GM23338 (cell line): ENCODE measurements around the gene ADGRD1. TPM values are rescaled to one million over a fixed set of nuclear protein-coding genes. Genes with fewer than 3 reads are reported as not detected.

ENCODE experiments used
- ATAC-seq: fragments of 200-7000 bp; cut with Tn5 transposase; 3 replicates; pipeline ENCODE4 v1.9.1; 2020
- DNase-seq: peaks from one replicate; pipeline ENCODE4 v3.0.0-alpha.2; 2015; ENCODE audit warnings: low spot score
- H2AFZ ChIP-seq: fragments of 200-600 bp; sonication (generic); 2 replicates; pipeline ENCODE4 v1.8.0; 2016; ENCODE audit warnings: antibody characterized with exemption, mild to moderate bottlenecking, moderate library complexity
- H3F3A ChIP-seq: fragments of 200-600 bp; sonication (generic); replicated peaks from 2 replicates; pipeline ENCODE4 v1.8.0; 2017; ENCODE audit warnings: antibody characterized with exemption, mixed run types, low read depth
- H3K27ac ChIP-seq: fragments of 200-600 bp; sonication (generic); 2 replicates; pipeline ENCODE4 v1.6.1; 2016; ENCODE audit warnings: low read depth
- H3K27me3 ChIP-seq: fragments of 200-600 bp; sonication (generic); 2 replicates; pipeline ENCODE4 v1.8.0; 2016; ENCODE audit warnings: mild to moderate bottlenecking, mixed run types, moderate library complexity; ENCODE audit not compliant: insufficient read depth
- H3K36me3 ChIP-seq: fragments of 200-600 bp; sonication (generic); 2 replicates; pipeline ENCODE4 v1.8.0; 2016; ENCODE audit warnings: mild to moderate bottlenecking; ENCODE audit not compliant: insufficient read depth
- H3K4me1 ChIP-seq: fragments of 200-600 bp; sonication (generic); 2 replicates; pipeline ENCODE4 v1.8.0; 2016; ENCODE audit warnings: mild to moderate bottlenecking, moderate library complexity; ENCODE audit not compliant: insufficient read depth
- H3K4me2 ChIP-seq: fragments of 200-600 bp; sonication (generic); 2 replicates; pipeline ENCODE4 v1.7.1; 2017; ENCODE audit warnings: mixed run types
- H3K4me3 ChIP-seq: fragments of 200-600 bp; sonication (generic); 2 replicates; pipeline ENCODE4 v1.6.1; 2016; ENCODE audit warnings: mixed run types
- H3K79me2 ChIP-seq: fragments of 200-600 bp; sonication (generic); replicated peaks from 2 replicates; pipeline ENCODE4 v1.8.0; 2017; ENCODE audit warnings: mild to moderate bottlenecking; ENCODE audit not compliant: insufficient read depth
- H3K9me2 ChIP-seq: fragments of 200-600 bp; sonication (generic); 2 replicates; pipeline ENCODE4 v1.8.0; 2017; ENCODE audit not compliant: insufficient read depth
- H4K20me1 ChIP-seq: fragments of 200-600 bp; sonication (generic); replicated peaks from 2 replicates; pipeline ENCODE4 v1.8.0; 2017; ENCODE audit warnings: mild to moderate bottlenecking; ENCODE audit not compliant: insufficient read depth
- H3K27ac Mint-ChIP-seq: 2 replicates; pipeline ENCODE4 v1.8.0; 2020; ENCODE audit warnings: inconsistent platforms, mild to moderate bottlenecking, moderate library complexity, mixed read lengths
- H3K27me3 Mint-ChIP-seq: 3 replicates; pipeline ENCODE4 v1.8.0; 2022; ENCODE audit warnings: low read depth, mild to moderate bottlenecking, moderate library complexity, mixed read lengths, inconsistent platforms; ENCODE audit not compliant: insufficient read depth, poor library complexity
- H3K36me3 Mint-ChIP-seq: 3 replicates; pipeline ENCODE4 v1.8.0; 2021; ENCODE audit warnings: low read depth, mild to moderate bottlenecking, inconsistent platforms, moderate library complexity, mixed read lengths
- H3K4me1 Mint-ChIP-seq: 3 replicates; pipeline ENCODE4 v1.8.0; 2020; ENCODE audit warnings: mild to moderate bottlenecking, inconsistent platforms, mixed read lengths
- H3K4me3 Mint-ChIP-seq: 3 replicates; pipeline ENCODE4 v1.8.0; 2021; ENCODE audit warnings: moderate library complexity, mild to moderate bottlenecking, inconsistent platforms, mixed read lengths
- H3K9me3 Mint-ChIP-seq: 3 replicates; pipeline ENCODE4 v1.8.0; 2020; ENCODE audit warnings: moderate library complexity, mild to moderate bottlenecking, inconsistent platforms, mixed read lengths
- CREB1 ChIP-seq: fragments of 250-450 bp; sonication (Bioruptor Pico); IDR thresholded peaks from 2 replicates; pipeline ENCODE4 v1.5.0; 2020; ENCODE audit warnings: low read depth, mild to moderate bottlenecking, moderate library complexity
- CTCF ChIP-seq, 2 experiments: fragments of 200-600 bp in 1 of 2; sonication (generic) in 1 of 2; conservative IDR thresholded peaks; 2 replicates each; pipeline versions ENCODE4 v1.5.1 to v1.6.1; 2016 to 2017; ENCODE audit warnings: antibody characterized with exemption in 2 of 2, low read depth in 2 of 2, mild to moderate bottlenecking in 2 of 2, moderate library complexity in 1 of 2
- EZH2 ChIP-seq: fragments of 200-600 bp; sonication (generic); IDR thresholded peaks from one replicate; pipeline ENCODE4 v1.8.0; 2017; ENCODE audit warnings: antibody characterized with exemption, mild to moderate bottlenecking, low read depth; ENCODE audit not compliant: unreplicated experiment
- EZH2phosphoT487 ChIP-seq: fragments of 200-600 bp; sonication (generic); IDR thresholded peaks from one replicate; pipeline ENCODE4 v1.8.1; 2018; ENCODE audit warnings: antibody characterized with exemption; ENCODE audit not compliant: unreplicated experiment
- JUNB ChIP-seq: IDR thresholded peaks from one replicate; pipeline ENCODE4 v1.6.1; 2016; ENCODE audit warnings: antibody characterized with exemption; ENCODE audit not compliant: unreplicated experiment
- NANOG ChIP-seq: IDR thresholded peaks from 2 replicates; pipeline ENCODE4 v1.6.1; 2016; ENCODE audit warnings: antibody characterized with exemption, borderline replicate concordance
- POLR2AphosphoS5 ChIP-seq: IDR thresholded peaks from 2 replicates; pipeline ENCODE4 v1.6.1; 2016; ENCODE audit warnings: antibody characterized with exemption, low read depth
- STAT1 ChIP-seq: IDR thresholded peaks from one replicate; pipeline ENCODE4 v1.6.1; 2016; ENCODE audit warnings: antibody characterized with exemption; ENCODE audit not compliant: unreplicated experiment
- ZNF114 ChIP-seq: fragments of 250-450 bp; sonication (Bioruptor Pico); IDR thresholded peaks from 2 replicates; pipeline ENCODE4 v1.5.0; 2020; ENCODE audit warnings: mild to moderate bottlenecking, moderate library complexity
- ZNF331 ChIP-seq: fragments of 250-450 bp; sonication (Bioruptor Pico); IDR thresholded peaks from 2 replicates; pipeline ENCODE4 v1.5.0; 2020; ENCODE audit warnings: low read depth, mild to moderate bottlenecking, moderate library complexity
- ZNF462 ChIP-seq: fragments of 250-450 bp; sonication (Bioruptor Pico); IDR thresholded peaks from 2 replicates; pipeline ENCODE4 v1.5.0; 2020; ENCODE audit warnings: mild to moderate bottlenecking, moderate library complexity
- polyA plus RNA-seq: library from polyadenylated mRNA; unstranded; fragments of >200 nt; fragmentation: Nextera tagmentation; extraction: Ambion mirVana; gene quantifications from 2 replicates; pipeline ENCODE4 v1.2.1, GENCODE V29; 2016
- total RNA-seq: library from RNA; depleted of rRNA; stranded (reverse); fragments of >200 nt; shearing (Covaris generic); gene quantifications from 2 replicates; pipeline ENCODE4 v1.2.3, GENCODE V29; 2014
- TF ChIP-seq, protein P1 (sequence below): IDR thresholded peaks from 2 replicates; pipeline ENCODE4 v1.6.1; 2016; ENCODE audit warnings: antibody characterized with exemption

The ADGRD1 gene
- total and polyA plus RNA-seq, 2 experiments from 2014 or later = 1.4 TPM; not detected in 1

- Histone ChIP-seq H3K4me1 (no peaks in the 10 kb centered on the region), H2AFZ (no peak overlapping the region), H3K27me3 (no peaks in the 10 kb centered on the region), H3K36me3 (no peaks in the 10 kb centered on the region), H3K9me2 (no peaks in the 10 kb centered on the region), H3K4me2 (no peak overlapping the region), H3K79me2 (no peaks in the 10 kb centered on the region), H4K20me1 (no peaks in the 10 kb centered on the region), H3F3A (no peaks in the 10 kb centered on the region), H3K4me3 (no peak overlapping the region), H3K27ac (no peak overlapping the region)
- Mint-ChIP-seq H3K27me3 (peaks cover 3% of the 10 kb centered on the region), H3K4me3 (no peak overlapping the region), H3K27ac (no peak overlapping the region), H3K9me3 (no peaks in the 10 kb centered on the region), H3K36me3 (no peaks in the 10 kb centered on the region), H3K4me1 (no peaks in the 10 kb centered on the region)
- DNase-seq = no peak
- TF ChIP-seq CTCF (conservative IDR thresholded peaks at IDR 0.05; ENCODE audit: low read depth in 2 of 2) = no peak
- ATAC-seq = no peak
Observed at GRCh38 chr12:130987151-130987931, 33.6 kb downstream of the ADGRD1 start.

DNA sequence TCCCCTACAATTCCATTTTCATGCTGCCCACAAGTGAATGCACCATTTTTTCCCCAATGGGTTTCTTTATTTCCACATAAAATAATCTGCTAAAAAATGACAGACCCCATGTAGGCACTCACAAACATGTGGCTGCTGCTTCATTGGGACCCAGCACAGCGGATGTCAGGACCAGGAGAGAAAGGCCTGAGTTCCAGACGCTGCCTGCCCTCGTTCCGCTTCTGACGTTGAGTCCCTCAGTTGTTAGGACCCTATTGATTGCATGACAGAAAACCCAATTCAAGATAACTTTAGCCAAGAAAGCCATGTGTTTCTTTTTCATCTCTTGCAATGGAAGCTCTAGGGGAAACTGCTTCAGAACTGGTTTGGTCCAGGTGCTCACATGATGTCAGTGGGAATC is 34.6 kb downstream of the ADGRD1 start:
- Histone ChIP-seq H3K9me2 (no peaks in the 10 kb centered on the region), H2AFZ (no peak overlapping the region), H3K4me1 (no peaks in the 10 kb centered on the region), H3K27ac (no peak overlapping the region), H3K4me2 (no peak overlapping the region), H3K79me2 (no peaks in the 10 kb centered on the region), H3K4me3 (no peak overlapping the region), H4K20me1 (no peaks in the 10 kb centered on the region), H3K27me3 (no peaks in the 10 kb centered on the region), H3F3A (no peaks in the 10 kb centered on the region), H3K36me3 (no peaks in the 10 kb centered on the region)
- Mint-ChIP-seq H3K27ac (no peak overlapping the region), H3K9me3 (no peaks in the 10 kb centered on the region), H3K36me3 (no peaks in the 10 kb centered on the region), H3K4me1 (no peaks in the 10 kb centered on the region), H3K27me3 (peaks cover 2% of the 10 kb centered on the region), H3K4me3 (no peak overlapping the region)
- no peak for DNase-seq
- no peak for ATAC-seq
- no peak for TF ChIP-seq ZNF114 (CRISPR knock-in tag)
- no peak for TF ChIP-seq EZH2phosphoT487
- no peak for TF ChIP-seq EZH2
- TF ChIP-seq, protein P1, sequence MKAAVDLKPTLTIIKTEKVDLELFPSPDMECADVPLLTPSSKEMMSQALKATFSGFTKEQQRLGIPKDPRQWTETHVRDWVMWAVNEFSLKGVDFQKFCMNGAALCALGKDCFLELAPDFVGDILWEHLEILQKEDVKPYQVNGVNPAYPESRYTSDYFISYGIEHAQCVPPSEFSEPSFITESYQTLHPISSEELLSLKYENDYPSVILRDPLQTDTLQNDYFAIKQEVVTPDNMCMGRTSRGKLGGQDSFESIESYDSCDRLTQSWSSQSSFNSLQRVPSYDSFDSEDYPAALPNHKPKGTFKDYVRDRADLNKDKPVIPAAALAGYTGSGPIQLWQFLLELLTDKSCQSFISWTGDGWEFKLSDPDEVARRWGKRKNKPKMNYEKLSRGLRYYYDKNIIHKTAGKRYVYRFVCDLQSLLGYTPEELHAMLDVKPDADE = no peak
- TF ChIP-seq ZNF331 = no peak
- no peak for TF ChIP-seq JUNB
- TF ChIP-seq NANOG = no peak
- no peak for TF ChIP-seq ZNF462 (CRISPR knock-in tag)
- TF ChIP-seq POLR2AphosphoS5 = no peak
- TF ChIP-seq CREB1 (CRISPR knock-in tag) = no peak
- TF ChIP-seq STAT1 = no peak
